ENCODE data around the gene GSS. TPM values are rescaled to one million over a fixed set of nuclear protein-coding genes. Genes with fewer than 3 reads are reported as not detected.

GSS gene
- total RNA-seq, 4 donors from 2014 or later = 28.0 to 47.6 (median 35.6) TPM

DNA sequence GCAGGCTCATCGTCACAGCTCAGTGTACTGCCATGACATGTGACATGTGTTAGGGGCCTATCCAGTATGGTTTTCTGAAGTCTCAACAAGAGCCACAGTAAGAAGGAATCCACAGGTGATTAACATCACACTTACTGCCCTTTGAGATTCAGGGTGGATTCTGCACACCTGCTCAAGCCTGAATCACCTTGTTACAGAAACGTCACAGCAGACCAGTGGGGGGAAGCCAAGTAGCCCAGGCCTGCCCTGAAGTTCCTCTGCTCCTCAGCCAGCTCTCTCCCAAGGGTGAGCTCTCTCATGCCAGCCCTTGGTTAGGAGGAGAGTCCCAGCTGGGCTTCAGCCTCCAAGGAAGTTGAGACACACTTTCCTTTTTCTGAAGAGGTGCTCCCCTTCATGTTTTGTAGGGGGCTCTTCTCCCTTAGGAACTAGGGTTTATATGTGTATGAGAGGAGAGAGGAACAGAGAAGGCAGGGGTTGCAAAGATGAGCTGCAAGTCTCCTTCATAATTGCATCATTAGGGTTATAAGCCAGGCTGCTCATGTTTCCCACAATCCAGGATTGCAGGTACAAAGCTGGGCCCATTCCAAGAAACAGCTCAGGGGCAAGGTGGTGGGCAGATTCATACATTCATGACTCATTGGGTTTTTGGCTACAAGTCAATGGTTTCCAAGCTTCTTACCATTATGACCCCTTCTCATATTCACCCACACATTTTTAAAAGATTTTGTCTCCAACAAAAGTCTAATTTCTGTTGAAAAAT lies 11.6 kb downstream of the GSS start:
- WGBS, 2 donors (ENCODE audit: low coverage in 1 of 2) = 75% methylated on average over 2 of the region's 2 CpGs; no CpG with 5 or more reads in 1 of the 2 donors
- no peak for ATAC-seq
- H3K27ac ChIP-seq = no peak overlapping the region
- no peaks in the 10 kb centered on the region for H3K9me3 ChIP-seq
- peaks cover 0 to 27% (median 4%) of the 10 kb centered on the region in 3 donors for H3K4me1 ChIP-seq
- no peaks in the 10 kb centered on the region for H3K27me3 ChIP-seq
- H3K36me3 ChIP-seq = peaks cover 0 to 43% of the 10 kb centered on the region in 2 donors
- no peak overlapping the region for H3K4me3 ChIP-seq
- TF ChIP-seq POLR2AphosphoS5 (IDR thresholded peaks at IDR 0.05) (no peak), POLR2A (IDR thresholded peaks at IDR 0.05) (no peak), EP300 (IDR thresholded peaks at IDR 0.05) (no peak)
- TF ChIP-seq, protein P1, sequence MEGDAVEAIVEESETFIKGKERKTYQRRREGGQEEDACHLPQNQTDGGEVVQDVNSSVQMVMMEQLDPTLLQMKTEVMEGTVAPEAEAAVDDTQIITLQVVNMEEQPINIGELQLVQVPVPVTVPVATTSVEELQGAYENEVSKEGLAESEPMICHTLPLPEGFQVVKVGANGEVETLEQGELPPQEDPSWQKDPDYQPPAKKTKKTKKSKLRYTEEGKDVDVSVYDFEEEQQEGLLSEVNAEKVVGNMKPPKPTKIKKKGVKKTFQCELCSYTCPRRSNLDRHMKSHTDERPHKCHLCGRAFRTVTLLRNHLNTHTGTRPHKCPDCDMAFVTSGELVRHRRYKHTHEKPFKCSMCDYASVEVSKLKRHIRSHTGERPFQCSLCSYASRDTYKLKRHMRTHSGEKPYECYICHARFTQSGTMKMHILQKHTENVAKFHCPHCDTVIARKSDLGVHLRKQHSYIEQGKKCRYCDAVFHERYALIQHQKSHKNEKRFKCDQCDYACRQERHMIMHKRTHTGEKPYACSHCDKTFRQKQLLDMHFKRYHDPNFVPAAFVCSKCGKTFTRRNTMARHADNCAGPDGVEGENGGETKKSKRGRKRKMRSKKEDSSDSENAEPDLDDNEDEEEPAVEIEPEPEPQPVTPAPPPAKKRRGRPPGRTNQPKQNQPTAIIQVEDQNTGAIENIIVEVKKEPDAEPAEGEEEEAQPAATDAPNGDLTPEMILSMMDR (IDR thresholded peaks at IDR 0.05) = no peak

DNA sequence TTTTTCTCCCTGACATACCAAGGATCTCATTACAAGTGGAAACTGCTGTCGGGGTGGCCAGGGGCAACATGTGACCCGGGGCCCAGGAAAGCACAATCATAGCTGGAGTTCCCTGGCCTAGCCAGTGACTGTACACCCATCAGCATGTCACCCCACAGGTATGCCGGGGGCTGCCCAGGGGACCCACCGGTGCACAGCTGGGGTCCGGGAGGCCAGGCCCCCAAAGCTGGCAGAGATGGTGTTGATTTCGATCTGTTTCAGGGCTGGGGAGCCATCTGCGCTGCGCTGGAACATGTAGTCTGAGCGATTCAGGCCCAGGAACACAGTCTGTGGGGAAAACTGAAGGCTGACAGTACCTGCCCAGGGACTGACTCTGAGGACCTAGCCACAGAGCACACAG lies 13.3 kb downstream of the GSS start:
- H3K4me1 ChIP-seq = peaks cover 0 to 40% (median 4%) of the 10 kb centered on the region in 3 donors
- ATAC-seq = no peak
- WGBS, 2 donors (ENCODE audit: low coverage in 1 of 2) = 100% methylated on average over 1 of the region's 9 CpGs
- H3K9me3 ChIP-seq = no peaks in the 10 kb centered on the region
- H3K4me3 ChIP-seq = no peak overlapping the region
- no peak overlapping the region for H3K27ac ChIP-seq
- peaks cover 0 to 50% of the 10 kb centered on the region in 2 donors for H3K36me3 ChIP-seq
- no peak for TF ChIP-seq POLR2A (IDR thresholded peaks at IDR 0.05)
- no peak for TF ChIP-seq EP300 (IDR thresholded peaks at IDR 0.05)
- TF ChIP-seq, protein P1 (IDR thresholded peaks at IDR 0.05) = no peak
- no peak for TF ChIP-seq POLR2AphosphoS5 (IDR thresholded peaks at IDR 0.05)
- H3K27me3 ChIP-seq = no peaks in the 10 kb centered on the region

DNA sequence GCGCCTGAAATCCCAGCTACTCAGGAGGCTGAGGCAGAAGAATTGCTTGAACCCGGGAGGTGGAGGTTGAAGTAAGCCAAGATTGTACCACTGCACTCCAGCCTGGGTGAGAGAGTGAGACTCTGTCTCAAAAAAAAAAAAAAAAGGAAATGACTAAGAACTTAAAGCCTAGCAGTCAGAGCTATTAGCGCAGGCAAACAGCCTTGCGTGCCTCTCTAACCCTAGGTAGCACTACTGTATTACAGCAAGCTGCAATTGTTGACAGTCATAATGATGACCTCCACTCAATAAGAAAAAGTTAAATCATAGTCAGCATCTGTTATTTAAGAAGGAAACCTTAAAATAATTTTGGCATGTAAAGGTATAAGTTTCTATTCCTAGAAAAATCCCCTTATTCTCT lies 14.4 kb downstream of the GSS start:
- no peak for TF ChIP-seq POLR2A (IDR thresholded peaks at IDR 0.05)
- TF ChIP-seq, protein P1 (IDR thresholded peaks at IDR 0.05) = no peak
- no peak for TF ChIP-seq EP300 (IDR thresholded peaks at IDR 0.05)
- TF ChIP-seq POLR2AphosphoS5 (IDR thresholded peaks at IDR 0.05) = no peak
- peaks cover 0 to 36% (median 4%) of the 10 kb centered on the region in 3 donors for H3K4me1 ChIP-seq
- WGBS, 2 donors (ENCODE audit: low coverage in 1 of 2) = 90 to 91% methylated on average over 3 to 4 of the region's 4 CpGs
- no peaks in the 10 kb centered on the region for H3K9me3 ChIP-seq
- H3K4me3 ChIP-seq = no peak overlapping the region
- H3K27me3 ChIP-seq = no peaks in the 10 kb centered on the region
- ATAC-seq = no peak
- H3K27ac ChIP-seq = no peak overlapping the region
- H3K36me3 ChIP-seq = peaks cover 0 to 59% of the 10 kb centered on the region in 2 donors

DNA sequence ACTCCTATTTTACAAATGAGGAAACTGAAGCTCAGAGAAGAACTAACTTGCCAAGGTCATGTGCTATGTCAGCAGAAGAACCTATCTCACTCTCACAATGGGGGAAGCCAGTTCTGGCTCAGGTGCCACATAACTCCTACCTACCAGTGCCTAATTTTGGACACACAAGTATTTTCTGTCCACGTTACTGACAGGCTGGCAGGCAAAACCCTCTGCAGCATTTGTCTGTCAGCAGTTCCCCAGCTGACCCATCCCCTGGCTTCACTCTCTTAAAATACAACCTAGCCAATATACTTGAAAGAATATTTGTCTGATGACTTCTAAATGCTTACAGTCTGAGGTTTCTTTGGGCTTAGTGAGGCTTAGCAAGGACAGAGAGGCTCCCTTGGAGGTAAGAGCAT lies 15.5 kb downstream of the GSS start:
- H3K4me3 ChIP-seq = no peak overlapping the region
- no peak for ATAC-seq
- WGBS, 2 donors (ENCODE audit: low coverage in 1 of 2) = 86% methylated on average over 1 of the region's 1 CpG; no CpG with 5 or more reads in 1 of the 2 donors
- H3K27me3 ChIP-seq = no peaks in the 10 kb centered on the region
- no peaks in the 10 kb centered on the region for H3K9me3 ChIP-seq
- H3K4me1 ChIP-seq = peaks cover 0 to 25% (median 0%) of the 10 kb centered on the region in 3 donors
- TF ChIP-seq POLR2A (IDR thresholded peaks at IDR 0.05) (no peak), POLR2AphosphoS5 (IDR thresholded peaks at IDR 0.05) (no peak), EP300 (IDR thresholded peaks at IDR 0.05) (no peak)
- TF ChIP-seq, protein P1 (IDR thresholded peaks at IDR 0.05) = no peak
- H3K36me3 ChIP-seq = peaks cover 0 to 70% of the 10 kb centered on the region in 2 donors
- peak overlapping the region in 1 of 4 donors; percentile 71 for H3K27ac ChIP-seq

Measured in gastroesophageal sphincter (tissue), 4 donors.